SK-N-SH (cell line): Measurements from ENCODE around the gene ANXA1. TPM values are rescaled to one million over a fixed set of nuclear protein-coding genes. Genes with fewer than 3 reads are reported as not detected.

Experiments
- CTCF ChIA-PET: fragments of 300-600, 350-600 bp; formaldehyde crosslinking; extraction: SDS; loops from one replicate; lab custom pipeline; 2021; lab: Yijun Ruan, JAX
- POLR2A ChIA-PET: fragments of 350-600 bp; sonication (Branson Sonifier 250); formaldehyde crosslinking; extraction: SDS; loops from one replicate; lab custom pipeline; 2020; ENCODE audit warnings: antibody characterized with exemption, inconsistent platforms; lab: Yijun Ruan, JAX
- DNase-seq: peaks from one replicate; pipeline ENCODE4 v3.0.0; 2012
- H2AFZ ChIP-seq: fragments of 200-600 bp; sonication (generic); 2 replicates; pipeline ENCODE4 v1.8.1; 2016; ENCODE audit warnings: antibody characterized with exemption, mild to moderate bottlenecking, low read depth
- H3F3A ChIP-seq: fragments of 200-600 bp; sonication (generic); replicated peaks from 2 replicates; pipeline ENCODE3; 2016; ENCODE audit warnings: antibody characterized with exemption, mild to moderate bottlenecking; ENCODE audit not compliant: insufficient read depth
- H3K27ac ChIP-seq, 2 experiments: fragments of 200-500 bp in 1 of 2; fragments of 200-600 bp in 1 of 2; sonication (Bioruptor generic) in 1 of 2; sonication (generic), shearing (Covaris generic) in 1 of 2; 2 replicates each; pipeline versions ENCODE4 v1.5.1 to v1.6.1; 2014 to 2016; ENCODE audit warnings: low read depth in 2 of 2, inconsistent platforms in 1 of 2, low read length in 1 of 2, mild to moderate bottlenecking in 1 of 2, mixed read lengths in 1 of 2
- H3K27me3 ChIP-seq: fragments of 200-600 bp; sonication (generic), shearing (Covaris generic); 2 replicates; pipeline ENCODE4 v1.6.1; 2016; ENCODE audit warnings: mixed run types; ENCODE audit not compliant: insufficient read depth
- H3K36me3 ChIP-seq, 2 experiments: fragments of 200-500 bp in 1 of 2; fragments of 200-600 bp in 1 of 2; sonication (Bioruptor generic) in 1 of 2; sonication (generic) in 1 of 2; replicated peaks in 1 of 2; 2 replicates each; pipeline versions ENCODE3 to v1.5.1; 2014 to 2016; ENCODE audit warnings: low read length in 1 of 2, mild to moderate bottlenecking in 1 of 2; ENCODE audit not compliant: insufficient read depth in 2 of 2, control insufficient read depth in 1 of 2
- H3K4me1 ChIP-seq, 2 experiments: fragments of 200-500 bp in 1 of 2; fragments of 200-600 bp in 1 of 2; sonication (Bioruptor generic) in 1 of 2; sonication (generic), shearing (Covaris generic) in 1 of 2; 2 replicates each; pipeline versions ENCODE4 v1.5.1 to v1.6.1; 2014 to 2016; ENCODE audit warnings: low read depth in 1 of 2, low read length in 1 of 2, mixed run types in 1 of 2; ENCODE audit not compliant: insufficient read depth in 2 of 2, control insufficient read depth in 1 of 2
- H3K4me2 ChIP-seq: fragments of 200-600 bp; sonication (generic), shearing (Covaris generic); 2 replicates; pipeline ENCODE4 v1.6.1; 2017; ENCODE audit warnings: mixed run types
- H3K4me3 ChIP-seq, 2 experiments: fragments of 200-500 bp in 1 of 2; fragments of 200-600 bp in 1 of 2; sonication (Bioruptor generic) in 1 of 2; sonication (generic), shearing (Covaris generic) in 1 of 2; 2 replicates each; pipeline versions ENCODE4 v1.5.1 to v1.8.1; 2014 to 2016; ENCODE audit warnings: low read depth in 2 of 2, inconsistent platforms in 1 of 2, low read length in 1 of 2, mild to moderate bottlenecking in 1 of 2, mixed read lengths in 1 of 2, moderate library complexity in 1 of 2
- H3K79me2 ChIP-seq: fragments of 200-600 bp; sonication (generic); 2 replicates; pipeline ENCODE4 v1.8.1; 2017; ENCODE audit warnings: mild to moderate bottlenecking; ENCODE audit not compliant: insufficient read depth
- H3K9ac ChIP-seq: fragments of 200-600 bp; sonication (generic); 2 replicates; pipeline ENCODE4 v1.6.1; 2017; ENCODE audit warnings: mixed run types
- H3K9me2 ChIP-seq: fragments of 200-600 bp; sonication (generic); 2 replicates; pipeline ENCODE4 v1.6.1; 2017; ENCODE audit warnings: mixed run types
- H3K9me3 ChIP-seq: fragments of 200-600 bp; sonication (generic); 2 replicates; pipeline ENCODE4 v1.6.1; 2017; ENCODE audit warnings: mixed run types, mild to moderate bottlenecking, moderate library complexity
- H4K20me1 ChIP-seq: fragments of 200-600 bp; sonication (generic); 2 replicates; pipeline ENCODE4 v1.6.1; 2017; ENCODE audit warnings: mild to moderate bottlenecking, mixed run types; ENCODE audit not compliant: insufficient read depth
- CHD2 ChIP-seq: fragments of 150-350 bp; IDR thresholded peaks from 2 replicates; pipeline ENCODE4 v1.6.1; 2018; ENCODE audit warnings: low read length; ENCODE audit not compliant: partially characterized antibody
- EP300 ChIP-seq, 2 experiments: IDR thresholded peaks; 2 replicates each; pipeline versions ENCODE4 v1.4.0 to v1.6.1; 2012; ENCODE audit warnings: borderline replicate concordance in 1 of 2, low read depth in 1 of 2, low read length in 1 of 2
- FOSL2 ChIP-seq: IDR thresholded peaks from 2 replicates; pipeline ENCODE4 v1.4.0; 2012; ENCODE audit warnings: low read depth, mild to moderate bottlenecking, moderate library complexity, borderline replicate concordance
- GABPA ChIP-seq: IDR thresholded peaks from 2 replicates; pipeline ENCODE4 v1.4.0; 2012; ENCODE audit warnings: low read depth, mild to moderate bottlenecking
- NFIC ChIP-seq: IDR thresholded peaks from 2 replicates; pipeline ENCODE4 v1.4.0; 2012; ENCODE audit warnings: borderline replicate concordance
- RAD21 ChIP-seq: IDR thresholded peaks from 2 replicates; pipeline ENCODE4 v1.6.1; 2012; ENCODE audit warnings: mild to moderate bottlenecking, low read length
- RCOR1 ChIP-seq: fragments of 150-350 bp; IDR thresholded peaks from 2 replicates; pipeline ENCODE4 v1.6.1; 2017; ENCODE audit warnings: antibody characterized with exemption, low read length
- SIN3A ChIP-seq: IDR thresholded peaks from 2 replicates; pipeline ENCODE4 v1.6.1; 2012; ENCODE audit warnings: low read depth, mild to moderate bottlenecking, low read length, moderate library complexity, borderline replicate concordance
- TAF1 ChIP-seq: IDR thresholded peaks from 2 replicates; pipeline ENCODE4 v1.6.1; 2012; ENCODE audit warnings: low read depth, mild to moderate bottlenecking, low read length, moderate library complexity, borderline replicate concordance
- TCF12 ChIP-seq: IDR thresholded peaks from 2 replicates; pipeline ENCODE4 v1.4.0; 2012
- TEAD4 ChIP-seq: IDR thresholded peaks from 2 replicates; pipeline ENCODE4 v1.4.0; 2012; ENCODE audit warnings: mild to moderate bottlenecking, borderline replicate concordance; ENCODE audit not compliant: insufficient read depth
- YY1 ChIP-seq: IDR thresholded peaks from 2 replicates; pipeline ENCODE4 v1.4.0; 2012; ENCODE audit warnings: low read depth, mild to moderate bottlenecking
- WGBS: methylation state at CpG from one replicate; pipeline ENCODE4 v1.1.6; 2017; ENCODE audit warnings: low lambda C conversion rate; 5-methylcytosine and 5-hydroxymethylcytosine counted together
- polyA plus RNA-seq, 3 experiments: library from polyadenylated mRNA; depleted of rRNA; stranded (reverse); fragments of >200 nt; gene quantifications; 2 replicates each; pipeline ENCODE4 v1.2.3, GENCODE V29; 2012
- TF ChIP-seq, protein P1 (sequence below): IDR thresholded peaks from 2 replicates; pipeline ENCODE4 v1.4.0; 2012; ENCODE audit warnings: low read depth, borderline replicate concordance
- TF ChIP-seq, protein P2 (sequence below): fragments of 200-600 bp; sonication (generic); IDR thresholded peaks from 2 replicates; pipeline ENCODE4 v1.6.1; 2017; ENCODE audit warnings: antibody characterized with exemption, mild to moderate bottlenecking, moderate library complexity
- TF ChIP-seq, protein P3 (sequence below): IDR thresholded peaks from 2 replicates; pipeline ENCODE4 v1.6.1; 2012; ENCODE audit warnings: mild to moderate bottlenecking, low read depth, low read length, moderate library complexity
- TF ChIP-seq, protein P4 (sequence below): IDR thresholded peaks from 2 replicates; pipeline ENCODE4 v1.4.0; 2012; ENCODE audit warnings: low read depth
- TF ChIP-seq, protein P5 (sequence below): fragments of 150-350 bp; IDR thresholded peaks from 2 replicates; pipeline ENCODE4 v1.6.1; 2017; ENCODE audit warnings: antibody characterized with exemption, low read length, low read depth, borderline replicate concordance
- TF ChIP-seq, protein P6 (sequence below): fragments of 150-350 bp; IDR thresholded peaks from 2 replicates; pipeline ENCODE4 v1.6.1; 2016; ENCODE audit warnings: mild to moderate bottlenecking, low read depth, low read length

ANXA1 gene
- polyA plus RNA-seq, 1 of the 3 experiments (the other 2 are of a cell fraction), result 443 TPM

DNA sequence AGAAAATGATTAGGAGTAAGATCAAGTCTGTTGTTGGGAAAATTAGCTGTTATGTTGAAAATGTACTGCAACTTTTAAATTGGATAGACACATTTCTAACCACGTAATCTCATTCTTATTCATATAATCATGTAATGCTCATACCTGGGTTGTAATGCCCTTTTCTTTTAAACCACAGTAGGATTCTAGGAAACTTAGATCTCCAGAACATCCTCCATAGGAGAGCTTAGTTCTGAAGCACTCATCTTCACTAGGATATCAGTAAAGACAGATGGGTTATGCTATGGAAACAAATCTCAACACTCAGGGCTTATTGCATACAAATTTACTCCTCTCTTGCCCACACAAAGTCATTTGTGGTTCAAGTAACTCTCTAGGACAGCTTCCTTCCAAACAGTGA lies 34.8 kb upstream of the ANXA1 start:
- Histone ChIP-seq H3K27ac (peak overlapping the region in 1 of 2 experiments; percentile 69; a peak in 2 of 4 replicates), H2AFZ (no peak overlapping the region), H3K79me2 (no peaks in the 10 kb centered on the region), H4K20me1 (no peaks in the 10 kb centered on the region), H3K9me3 (no peaks in the 10 kb centered on the region), H3K4me1 (peaks cover 0 to 29% of the 10 kb centered on the region in 2 experiments; a peak in 2 of 4 replicates), H3K4me2 (no peak overlapping the region), H3K9me2 (no peaks in the 10 kb centered on the region), H3K9ac (no peak overlapping the region), H3F3A (peaks cover 38% of the 10 kb centered on the region), H3K4me3 (no peak overlapping the region), H3K27me3 (no peaks in the 10 kb centered on the region), H3K36me3 (no peaks in the 10 kb centered on the region)
- POLR2A ChIA-PET, result no interaction called here
- TF ChIP-seq CHD2 (no peak), GABPA (no peak), NFIC (no peak), EP300 (IDR thresholded peaks at IDR 0.05; ENCODE audit: borderline replicate concordance in 1 of 2, low read depth in 1 of 2, low read length in 1 of 2) (no peak), SIN3A (no peak), FOSL2 (no peak), TEAD4 (no peak), YY1 (no peak), RAD21 (no peak), RCOR1 (no peak), TCF12 (no peak), TAF1 (no peak)
- TF ChIP-seq, protein P1, sequence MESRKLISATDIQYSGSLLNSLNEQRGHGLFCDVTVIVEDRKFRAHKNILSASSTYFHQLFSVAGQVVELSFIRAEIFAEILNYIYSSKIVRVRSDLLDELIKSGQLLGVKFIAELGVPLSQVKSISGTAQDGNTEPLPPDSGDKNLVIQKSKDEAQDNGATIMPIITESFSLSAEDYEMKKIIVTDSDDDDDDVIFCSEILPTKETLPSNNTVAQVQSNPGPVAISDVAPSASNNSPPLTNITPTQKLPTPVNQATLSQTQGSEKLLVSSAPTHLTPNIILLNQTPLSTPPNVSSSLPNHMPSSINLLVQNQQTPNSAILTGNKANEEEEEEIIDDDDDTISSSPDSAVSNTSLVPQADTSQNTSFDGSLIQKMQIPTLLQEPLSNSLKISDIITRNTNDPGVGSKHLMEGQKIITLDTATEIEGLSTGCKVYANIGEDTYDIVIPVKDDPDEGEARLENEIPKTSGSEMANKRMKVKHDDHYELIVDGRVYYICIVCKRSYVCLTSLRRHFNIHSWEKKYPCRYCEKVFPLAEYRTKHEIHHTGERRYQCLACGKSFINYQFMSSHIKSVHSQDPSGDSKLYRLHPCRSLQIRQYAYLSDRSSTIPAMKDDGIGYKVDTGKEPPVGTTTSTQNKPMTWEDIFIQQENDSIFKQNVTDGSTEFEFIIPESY, result no peak
- TF ChIP-seq, protein P2, sequence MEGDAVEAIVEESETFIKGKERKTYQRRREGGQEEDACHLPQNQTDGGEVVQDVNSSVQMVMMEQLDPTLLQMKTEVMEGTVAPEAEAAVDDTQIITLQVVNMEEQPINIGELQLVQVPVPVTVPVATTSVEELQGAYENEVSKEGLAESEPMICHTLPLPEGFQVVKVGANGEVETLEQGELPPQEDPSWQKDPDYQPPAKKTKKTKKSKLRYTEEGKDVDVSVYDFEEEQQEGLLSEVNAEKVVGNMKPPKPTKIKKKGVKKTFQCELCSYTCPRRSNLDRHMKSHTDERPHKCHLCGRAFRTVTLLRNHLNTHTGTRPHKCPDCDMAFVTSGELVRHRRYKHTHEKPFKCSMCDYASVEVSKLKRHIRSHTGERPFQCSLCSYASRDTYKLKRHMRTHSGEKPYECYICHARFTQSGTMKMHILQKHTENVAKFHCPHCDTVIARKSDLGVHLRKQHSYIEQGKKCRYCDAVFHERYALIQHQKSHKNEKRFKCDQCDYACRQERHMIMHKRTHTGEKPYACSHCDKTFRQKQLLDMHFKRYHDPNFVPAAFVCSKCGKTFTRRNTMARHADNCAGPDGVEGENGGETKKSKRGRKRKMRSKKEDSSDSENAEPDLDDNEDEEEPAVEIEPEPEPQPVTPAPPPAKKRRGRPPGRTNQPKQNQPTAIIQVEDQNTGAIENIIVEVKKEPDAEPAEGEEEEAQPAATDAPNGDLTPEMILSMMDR, result no peak
- TF ChIP-seq, protein P3, sequence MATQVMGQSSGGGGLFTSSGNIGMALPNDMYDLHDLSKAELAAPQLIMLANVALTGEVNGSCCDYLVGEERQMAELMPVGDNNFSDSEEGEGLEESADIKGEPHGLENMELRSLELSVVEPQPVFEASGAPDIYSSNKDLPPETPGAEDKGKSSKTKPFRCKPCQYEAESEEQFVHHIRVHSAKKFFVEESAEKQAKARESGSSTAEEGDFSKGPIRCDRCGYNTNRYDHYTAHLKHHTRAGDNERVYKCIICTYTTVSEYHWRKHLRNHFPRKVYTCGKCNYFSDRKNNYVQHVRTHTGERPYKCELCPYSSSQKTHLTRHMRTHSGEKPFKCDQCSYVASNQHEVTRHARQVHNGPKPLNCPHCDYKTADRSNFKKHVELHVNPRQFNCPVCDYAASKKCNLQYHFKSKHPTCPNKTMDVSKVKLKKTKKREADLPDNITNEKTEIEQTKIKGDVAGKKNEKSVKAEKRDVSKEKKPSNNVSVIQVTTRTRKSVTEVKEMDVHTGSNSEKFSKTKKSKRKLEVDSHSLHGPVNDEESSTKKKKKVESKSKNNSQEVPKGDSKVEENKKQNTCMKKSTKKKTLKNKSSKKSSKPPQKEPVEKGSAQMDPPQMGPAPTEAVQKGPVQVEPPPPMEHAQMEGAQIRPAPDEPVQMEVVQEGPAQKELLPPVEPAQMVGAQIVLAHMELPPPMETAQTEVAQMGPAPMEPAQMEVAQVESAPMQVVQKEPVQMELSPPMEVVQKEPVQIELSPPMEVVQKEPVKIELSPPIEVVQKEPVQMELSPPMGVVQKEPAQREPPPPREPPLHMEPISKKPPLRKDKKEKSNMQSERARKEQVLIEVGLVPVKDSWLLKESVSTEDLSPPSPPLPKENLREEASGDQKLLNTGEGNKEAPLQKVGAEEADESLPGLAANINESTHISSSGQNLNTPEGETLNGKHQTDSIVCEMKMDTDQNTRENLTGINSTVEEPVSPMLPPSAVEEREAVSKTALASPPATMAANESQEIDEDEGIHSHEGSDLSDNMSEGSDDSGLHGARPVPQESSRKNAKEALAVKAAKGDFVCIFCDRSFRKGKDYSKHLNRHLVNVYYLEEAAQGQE, result no peak
- TF ChIP-seq, protein P4, sequence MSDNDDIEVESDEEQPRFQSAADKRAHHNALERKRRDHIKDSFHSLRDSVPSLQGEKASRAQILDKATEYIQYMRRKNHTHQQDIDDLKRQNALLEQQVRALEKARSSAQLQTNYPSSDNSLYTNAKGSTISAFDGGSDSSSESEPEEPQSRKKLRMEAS, result no peak
- TF ChIP-seq, protein P5, sequence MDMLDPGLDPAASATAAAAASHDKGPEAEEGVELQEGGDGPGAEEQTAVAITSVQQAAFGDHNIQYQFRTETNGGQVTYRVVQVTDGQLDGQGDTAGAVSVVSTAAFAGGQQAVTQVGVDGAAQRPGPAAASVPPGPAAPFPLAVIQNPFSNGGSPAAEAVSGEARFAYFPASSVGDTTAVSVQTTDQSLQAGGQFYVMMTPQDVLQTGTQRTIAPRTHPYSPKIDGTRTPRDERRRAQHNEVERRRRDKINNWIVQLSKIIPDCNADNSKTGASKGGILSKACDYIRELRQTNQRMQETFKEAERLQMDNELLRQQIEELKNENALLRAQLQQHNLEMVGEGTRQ, result no peak
- TF ChIP-seq, protein P6, sequence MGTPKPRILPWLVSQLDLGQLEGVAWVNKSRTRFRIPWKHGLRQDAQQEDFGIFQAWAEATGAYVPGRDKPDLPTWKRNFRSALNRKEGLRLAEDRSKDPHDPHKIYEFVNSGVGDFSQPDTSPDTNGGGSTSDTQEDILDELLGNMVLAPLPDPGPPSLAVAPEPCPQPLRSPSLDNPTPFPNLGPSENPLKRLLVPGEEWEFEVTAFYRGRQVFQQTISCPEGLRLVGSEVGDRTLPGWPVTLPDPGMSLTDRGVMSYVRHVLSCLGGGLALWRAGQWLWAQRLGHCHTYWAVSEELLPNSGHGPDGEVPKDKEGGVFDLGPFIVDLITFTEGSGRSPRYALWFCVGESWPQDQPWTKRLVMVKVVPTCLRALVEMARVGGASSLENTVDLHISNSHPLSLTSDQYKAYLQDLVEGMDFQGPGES, result no peak
- DNase-seq, result no peak
- CTCF ChIA-PET, result interaction anchor here (1.3 kb wide), 1 partner anchor 9 kb away, joined by 5 read pairs; no protein-coding TSS in a partner anchor
- WGBS, result 62% methylated on average over 1 of the region's 1 CpG
